Activated CD8-positive, alpha-beta T cell treated with anti-CD3 and anti-CD28 coated beads for 36 hours (primary cell): ENCODE data around the gene UGP2. TPM values are rescaled to one million over a fixed set of nuclear protein-coding genes. Genes with fewer than 3 reads are reported as not detected.

Experiments
- ATAC-seq: fragments of 200-7000 bp; cut with Tn5 transposase; one replicate; pipeline ENCODE4 v1.10.0; 2021; ENCODE audit warnings: mild to moderate bottlenecking, moderate library complexity
- CTCF ChIA-PET: fragments of 350-600 bp; sonication (Branson Sonifier 250); formaldehyde crosslinking; loops from one replicate; lab custom pipeline; 2021; ENCODE audit warnings: antibody characterized with exemption; lab: Charles Lee
- POLR2A ChIA-PET: fragments of 350-600 bp; sonication (Branson Sonifier 250); formaldehyde crosslinking; loops from one replicate; lab custom pipeline; 2021; ENCODE audit warnings: antibody characterized with exemption; lab: Charles Lee
- DNase-seq: peaks from one replicate; pipeline ENCODE4 v3.0.0-alpha.2; 2020
- H3K27ac Mint-ChIP-seq: one replicate; pipeline ENCODE4 v1.8.0; 2021; ENCODE audit warnings: mild to moderate bottlenecking, mixed read lengths
- H3K27me3 Mint-ChIP-seq: one replicate; pipeline ENCODE4 v1.8.0; 2021; ENCODE audit warnings: mixed read lengths
- H3K36me3 Mint-ChIP-seq: one replicate; pipeline ENCODE4 v1.8.0; 2021; ENCODE audit warnings: low read depth, mixed read lengths
- H3K4me1 Mint-ChIP-seq: one replicate; pipeline ENCODE4 v1.8.0; 2021; ENCODE audit warnings: low read depth, mixed read lengths
- H3K4me3 Mint-ChIP-seq: one replicate; pipeline ENCODE4 v1.8.0; 2021; ENCODE audit warnings: mild to moderate bottlenecking, moderate library complexity, mixed read lengths
- H3K9me3 Mint-ChIP-seq: one replicate; pipeline ENCODE4 v1.8.0; 2021; ENCODE audit warnings: mixed read lengths
- CTCF ChIP-seq: fragments of 200-600 bp; IDR thresholded peaks from one replicate; pipeline ENCODE4 v1.8.0; 2022; ENCODE audit warnings: antibody characterized with exemption, mild to moderate bottlenecking
- intact Hi-C: fragments of 100-400 bp; cut with micrococcal nuclease; formaldehyde crosslinking; loops from one replicate; pipeline ENCODE4 v1.10.0; 2022
- total RNA-seq, 2 experiments: library from RNA; stranded (reverse); gene quantifications; one replicate each; pipeline ENCODE4 v1.2.3, GENCODE V29; 2021

UGP2 gene
- total RNA-seq, 2 experiments from 2014 or later, result 81.4 to 83.7 TPM

- no peak overlapping the region for H3K27ac Mint-ChIP-seq
- no peak for TF ChIP-seq CTCF
- no peak overlapping the region for H3K4me3 Mint-ChIP-seq
- intact Hi-C loops, result no loop called here
- ATAC-seq (no peak), DNase-seq (no peak)
- ChIA-PET CTCF (interaction anchor here (0.7 to 1.6 kb wide), 4 partner anchors 9 to 24 kb away, joined by 3 to 6 read pairs (median 4); no protein-coding TSS in a partner anchor), POLR2A (interaction anchor here (0.9 to 1.2 kb wide), 2 partner anchors 9 to 13 kb away, joined by 3 to 4 read pairs; no protein-coding TSS in a partner anchor)
- peaks cover 29% of the 10 kb centered on the region for H3K4me1 Mint-ChIP-seq
- peaks cover 48% of the 10 kb centered on the region for H3K36me3 Mint-ChIP-seq
- peaks cover 5% of the 10 kb centered on the region for H3K9me3 Mint-ChIP-seq
- no peaks in the 10 kb centered on the region for H3K27me3 Mint-ChIP-seq
Measured at GRCh38 chr2:63872571-63873328, 31.1 kb downstream of the UGP2 start.

- H3K27ac Mint-ChIP-seq, result no peak overlapping the region
- POLR2A ChIA-PET, result interaction anchor here (0.7 kb wide), 1 partner anchor 106 kb away, joined by 3 read pairs; no protein-coding TSS in a partner anchor
- CTCF ChIA-PET, result interaction anchor here (0.7 to 1.6 kb wide), 2 partner anchors 13 to 19 kb away, joined by 3 to 6 read pairs; no protein-coding TSS in a partner anchor
- no peaks in the 10 kb centered on the region for H3K27me3 Mint-ChIP-seq
- peaks cover 25% of the 10 kb centered on the region for H3K4me1 Mint-ChIP-seq
- DNase-seq (no peak), ATAC-seq (no peak)
- peaks cover 43% of the 10 kb centered on the region for H3K36me3 Mint-ChIP-seq
- no peak for TF ChIP-seq CTCF
- no peak overlapping the region for H3K4me3 Mint-ChIP-seq
- peaks cover 5% of the 10 kb centered on the region for H3K9me3 Mint-ChIP-seq
- intact Hi-C loops, result no loop called here
Measured at GRCh38 chr2:63874204-63875130, 32.8 kb downstream of the UGP2 start.

- peaks cover 24% of the 10 kb centered on the region for H3K4me1 Mint-ChIP-seq
- DNase-seq (no peak), ATAC-seq (no peak)
- ChIA-PET CTCF (interaction anchor here (0.7 to 4.4 kb wide), 3 partner anchors 14 to 182 kb away, joined by 3 to 19 read pairs (median 4); no protein-coding TSS in a partner anchor), POLR2A (no interaction called here)
- no peak overlapping the region for H3K4me3 Mint-ChIP-seq
- H3K27ac Mint-ChIP-seq, result no peak overlapping the region
- H3K36me3 Mint-ChIP-seq, result peaks cover 42% of the 10 kb centered on the region
- H3K9me3 Mint-ChIP-seq, result peaks cover 5% of the 10 kb centered on the region
- no peaks in the 10 kb centered on the region for H3K27me3 Mint-ChIP-seq
- no peak for TF ChIP-seq CTCF
- intact Hi-C loops, result no loop called here
Measured at GRCh38 chr2:63875131-63875527, 33.4 kb downstream of the UGP2 start.

GRCh38 chr2:63875559-63876245 lies 34.0 kb downstream of the UGP2 start:
- H3K4me3 Mint-ChIP-seq, result no peak overlapping the region
- H3K27ac Mint-ChIP-seq, result no peak overlapping the region
- peaks cover 44% of the 10 kb centered on the region for H3K36me3 Mint-ChIP-seq
- peaks cover 5% of the 10 kb centered on the region for H3K9me3 Mint-ChIP-seq
- ATAC-seq (peak; percentile 20), DNase-seq (no peak)
- intact Hi-C loops, result no loop called here
- POLR2A ChIA-PET, result interaction anchor here (1.0 kb wide), 1 partner anchor 9 kb away, joined by 3 read pairs; no protein-coding TSS in a partner anchor
- H3K27me3 Mint-ChIP-seq, result no peaks in the 10 kb centered on the region
- TF ChIP-seq CTCF, result no peak
- peaks cover 28% of the 10 kb centered on the region for H3K4me1 Mint-ChIP-seq
- CTCF ChIA-PET, result interaction anchor here (0.7 to 4.4 kb wide), 7 partner anchors 10 to 183 kb away, joined by 3 to 19 read pairs (median 4); no protein-coding TSS in a partner anchor
